T-helper 2 cell treated with Interferon-gamma antibody and Interleukin-4, amounts not matched to agents 5 μg/mL and 100 μg/mL, for 36 hours (primary cell): Measurements from ENCODE around the gene OGT.
"Not testable (repeated sequence)": the region's sequence is repeated elsewhere in the genome, so short reads cannot be mapped to it uniquely, and the experiment has no call there.

Experiments
- DNase-seq: peaks from one replicate; pipeline ENCODE4 v3.0.0; 2021; ENCODE audit warnings: low spot score
- H3K27ac Mint-ChIP-seq: one replicate; pipeline ENCODE4 v1.8.0; 2021; ENCODE audit warnings: mild to moderate bottlenecking, mixed read lengths
- H3K27me3 Mint-ChIP-seq: one replicate; pipeline ENCODE4 v1.8.0; 2021; ENCODE audit warnings: low read depth, mixed read lengths
- H3K36me3 Mint-ChIP-seq: one replicate; pipeline ENCODE4 v1.8.0; 2021; ENCODE audit warnings: low read depth, mixed read lengths
- H3K4me1 Mint-ChIP-seq: one replicate; pipeline ENCODE4 v1.8.0; 2021; ENCODE audit warnings: low read depth, mixed read lengths
- H3K4me3 Mint-ChIP-seq: one replicate; pipeline ENCODE4 v1.8.0; 2022; ENCODE audit warnings: mild to moderate bottlenecking, moderate library complexity, mixed read lengths
- H3K9me3 Mint-ChIP-seq: one replicate; pipeline ENCODE4 v1.8.0; 2021; ENCODE audit warnings: mixed read lengths

OGT gene

GRCh38 chrX:71532753-71533425, at the start of gene OGT:
TSS of gene OGT (plus strand) at chrX:71533104. CDS start at chrX:71533300, 196 bp downstream.
- Mint-ChIP-seq H3K4me3 (peak within 1 kb of the TSS; percentile 96), H3K36me3 (peaks cover 29% of the 10 kb centered on the region), H3K27me3 (no peaks in the 10 kb centered on the region), H3K4me1 (peaks cover 22% of the 10 kb centered on the region), H3K9me3 (peaks cover 2% of the 10 kb centered on the region), H3K27ac (peak within 1 kb of the TSS; percentile 99)
- DNase-seq = peak; percentile 91

DNA sequence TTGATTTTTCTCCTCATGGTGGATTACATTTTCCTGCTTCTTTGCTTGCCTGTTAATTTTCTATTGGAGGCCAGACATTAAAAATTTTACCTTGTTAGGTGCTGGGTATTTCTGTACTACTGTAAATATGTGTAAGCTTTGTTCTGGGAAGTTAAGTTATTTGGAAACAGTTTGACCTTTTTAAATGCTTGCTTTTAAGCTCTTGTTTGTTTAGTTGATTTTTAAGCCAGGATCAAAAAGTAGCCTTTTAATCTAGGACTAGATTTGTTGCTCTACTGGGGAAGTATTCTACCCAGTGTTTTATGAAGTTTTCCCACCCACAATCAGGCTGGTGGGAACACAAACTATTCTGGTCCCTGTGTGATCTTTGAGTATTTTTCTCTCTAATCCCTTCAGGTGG, 45.1 kb upstream of the OGT start:
- H3K36me3 Mint-ChIP-seq = no peaks in the 10 kb centered on the region
- H3K27ac Mint-ChIP-seq = no peak overlapping the region
- no peak for DNase-seq
- no peaks in the 10 kb centered on the region for H3K9me3 Mint-ChIP-seq
- peaks cover 1% of the 10 kb centered on the region for H3K4me1 Mint-ChIP-seq
- H3K4me3 Mint-ChIP-seq = no peak overlapping the region
- no peaks in the 10 kb centered on the region for H3K27me3 Mint-ChIP-seq

DNA sequence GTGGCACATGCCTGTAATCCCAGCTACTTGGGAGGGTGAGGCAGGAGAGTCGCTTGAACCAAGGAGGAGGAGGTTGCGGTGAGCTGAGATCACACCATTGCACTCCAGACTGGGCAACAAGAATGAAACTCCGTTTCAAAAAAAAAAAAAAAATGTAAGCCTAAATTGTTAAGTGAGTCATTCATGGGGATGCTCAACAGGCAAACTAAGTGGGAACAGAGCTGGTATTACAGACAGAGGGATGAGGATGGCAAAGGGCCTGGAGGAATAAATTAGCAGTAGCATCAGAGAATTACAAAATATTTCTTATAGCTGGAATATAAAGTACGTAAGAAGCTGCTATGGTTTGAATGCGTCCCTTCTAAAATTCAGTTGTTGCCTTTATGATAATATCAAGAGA, 43.4 kb upstream of the OGT start:
- peaks cover 8% of the 10 kb centered on the region for H3K4me1 Mint-ChIP-seq
- no peaks in the 10 kb centered on the region for H3K27me3 Mint-ChIP-seq
- no peak overlapping the region for H3K27ac Mint-ChIP-seq
- no peak for DNase-seq
- H3K36me3 Mint-ChIP-seq = no peaks in the 10 kb centered on the region
- no peak overlapping the region for H3K4me3 Mint-ChIP-seq
- H3K9me3 Mint-ChIP-seq = no peaks in the 10 kb centered on the region

DNA sequence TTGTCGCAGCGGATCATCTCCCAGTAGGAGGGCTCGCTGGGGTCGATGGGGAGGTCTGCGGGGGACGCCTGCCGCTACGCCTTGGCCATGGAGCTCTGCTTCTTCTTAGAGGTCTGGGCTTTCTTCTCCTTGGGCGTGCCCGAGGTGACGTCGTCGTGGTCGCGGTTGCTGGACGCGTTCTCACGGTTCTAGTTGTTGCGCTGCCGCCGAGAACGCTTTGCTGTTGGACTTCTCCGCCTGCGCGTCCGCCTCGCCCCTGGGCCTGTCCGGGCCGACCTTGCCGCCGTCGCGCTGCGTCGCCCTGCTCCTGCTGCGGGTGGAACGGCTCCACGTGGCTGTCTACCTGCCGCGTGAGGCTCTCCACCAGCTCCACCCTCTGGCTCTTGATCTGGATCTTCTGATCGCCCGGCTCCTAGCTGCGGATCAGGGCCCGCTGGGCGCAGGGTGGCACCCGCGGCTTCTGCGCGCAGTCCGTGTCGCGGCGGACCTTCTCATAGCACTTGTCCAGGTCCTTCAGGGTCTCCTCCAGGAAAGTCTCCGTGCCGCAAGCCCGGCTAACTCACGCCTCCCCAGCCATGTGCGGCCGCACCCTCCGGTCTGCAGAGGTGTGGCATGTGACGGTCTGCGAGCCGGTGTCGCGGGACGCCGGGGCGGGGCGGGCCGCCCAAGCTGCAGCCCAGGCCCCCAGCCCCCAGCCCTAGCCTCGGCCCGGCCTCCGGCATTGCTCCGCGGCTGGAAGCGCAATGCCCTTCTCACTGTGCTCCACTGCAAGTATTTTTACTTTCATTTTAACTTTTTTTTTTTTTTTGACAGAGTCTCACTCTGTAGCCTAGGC, 40.5 kb upstream of the OGT start:
- Mint-ChIP-seq H3K9me3 (no peaks in the 10 kb centered on the region), H3K27me3 (no peaks in the 10 kb centered on the region), H3K4me1 (peaks cover 13% of the 10 kb centered on the region), H3K4me3 (peak overlapping the region; percentile 82), H3K36me3 (no peaks in the 10 kb centered on the region), H3K27ac (peak overlapping the region; percentile 78)
- peak; percentile 34 for DNase-seq

DNA sequence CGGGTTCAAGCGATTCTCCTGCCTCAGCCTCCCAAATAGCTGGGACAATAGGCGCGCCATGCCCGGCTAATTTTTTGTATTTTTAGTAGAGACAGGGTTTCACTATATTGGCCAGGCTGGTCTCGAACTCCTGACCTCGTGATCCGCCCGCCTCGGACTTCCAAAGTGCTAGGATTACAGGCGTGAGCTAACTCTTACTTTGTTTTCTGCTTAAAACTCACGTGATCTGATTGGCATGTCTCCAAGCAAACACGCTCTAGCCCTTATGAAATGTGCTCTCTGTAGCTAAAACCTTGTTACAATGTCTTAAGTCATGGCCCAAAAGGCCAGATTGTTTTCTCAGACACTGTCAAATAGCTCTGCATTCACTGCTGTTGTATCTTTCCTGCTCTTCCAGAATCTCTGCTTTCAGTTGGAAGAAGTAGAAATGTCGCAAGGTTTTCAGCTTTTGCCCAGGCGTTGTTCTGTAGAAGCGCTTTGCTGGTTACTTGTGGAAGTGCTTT, 39.7 kb upstream of the OGT start:
- no peaks in the 10 kb centered on the region for H3K27me3 Mint-ChIP-seq
- DNase-seq = no peak
- peak overlapping the region; percentile 65 for H3K27ac Mint-ChIP-seq
- no peaks in the 10 kb centered on the region for H3K36me3 Mint-ChIP-seq
- H3K9me3 Mint-ChIP-seq = no peaks in the 10 kb centered on the region
- peaks cover 13% of the 10 kb centered on the region for H3K4me1 Mint-ChIP-seq
- H3K4me3 Mint-ChIP-seq = peak overlapping the region; percentile 82

DNA sequence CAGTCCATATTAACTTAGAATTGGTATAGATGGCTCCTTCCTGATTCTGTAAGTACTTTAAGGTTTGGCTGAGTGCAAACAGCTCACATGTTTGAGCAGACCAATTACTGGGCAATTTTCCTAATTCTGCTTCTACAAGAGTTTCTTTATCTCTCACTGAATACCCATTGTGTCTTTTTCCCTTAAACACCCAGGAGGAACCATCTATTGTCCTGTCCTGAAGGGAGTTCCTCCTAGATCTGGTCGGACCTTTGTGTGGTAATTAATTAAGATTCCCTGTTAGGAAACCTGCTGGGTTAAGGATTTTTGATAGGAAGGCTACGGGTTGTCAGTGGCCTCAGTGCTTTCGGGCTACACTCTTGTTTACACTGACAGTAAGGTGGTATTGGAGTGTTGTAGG, 36.9 kb upstream of the OGT start:
- H3K9me3 Mint-ChIP-seq = not testable (repeated sequence)

DNA sequence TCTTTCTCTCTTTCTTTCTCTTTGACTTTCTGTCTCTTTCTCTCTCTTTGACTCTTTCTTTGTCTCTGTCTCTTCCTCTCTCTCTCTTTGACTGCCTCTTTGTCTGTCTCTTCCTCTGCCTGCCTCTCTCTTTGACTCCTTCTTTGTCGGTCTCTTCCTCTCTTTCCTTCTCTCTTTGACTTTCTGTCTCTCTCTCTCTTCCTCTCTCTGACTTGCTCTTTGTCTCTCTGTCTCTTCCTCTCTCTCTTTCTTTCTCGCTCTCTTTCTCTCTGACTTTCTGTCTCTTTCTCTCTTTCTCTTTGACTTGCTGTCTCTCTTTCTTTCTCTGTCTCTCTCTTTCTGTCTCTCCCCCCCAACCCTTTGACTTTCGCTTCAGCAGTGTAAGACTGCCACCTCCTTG, 36.4 kb upstream of the OGT start:
- Mint-ChIP-seq H3K36me3 (no peaks in the 10 kb centered on the region), H3K27ac (peak overlapping the region; percentile 4), H3K27me3 (no peaks in the 10 kb centered on the region), H3K4me1 (peaks cover 13% of the 10 kb centered on the region), H3K9me3 (no peaks in the 10 kb centered on the region), H3K4me3 (no peak overlapping the region)
- no peak for DNase-seq

More for the DNA sequence above, 36.9 kb upstream of the OGT start:
- not testable (repeated sequence) for H3K4me3 Mint-ChIP-seq, H3K36me3 Mint-ChIP-seq, DNase-seq, H3K27me3 Mint-ChIP-seq, H3K27ac Mint-ChIP-seq
- peaks cover 13% of the 10 kb centered on the region for H3K4me1 Mint-ChIP-seq

GRCh38 chrX:71502080-71502479, 30.8 kb upstream of the OGT start:
- H3K4me3 Mint-ChIP-seq, DNase-seq, H3K9me3 Mint-ChIP-seq, H3K36me3 Mint-ChIP-seq, H3K4me1 Mint-ChIP-seq, H3K27ac Mint-ChIP-seq, H3K27me3 Mint-ChIP-seq: not testable (repeated sequence)

- Mint-ChIP-seq H3K36me3 (no peaks in the 10 kb centered on the region), H3K27me3 (no peaks in the 10 kb centered on the region), H3K4me1 (peaks cover 3% of the 10 kb centered on the region), H3K9me3 (no peaks in the 10 kb centered on the region), H3K4me3 (no peak overlapping the region), H3K27ac (no peak overlapping the region)
- no peak for DNase-seq
These were observed 28.6 kb upstream of the OGT start for GRCh38 chrX:71504346-71504745.

DNA sequence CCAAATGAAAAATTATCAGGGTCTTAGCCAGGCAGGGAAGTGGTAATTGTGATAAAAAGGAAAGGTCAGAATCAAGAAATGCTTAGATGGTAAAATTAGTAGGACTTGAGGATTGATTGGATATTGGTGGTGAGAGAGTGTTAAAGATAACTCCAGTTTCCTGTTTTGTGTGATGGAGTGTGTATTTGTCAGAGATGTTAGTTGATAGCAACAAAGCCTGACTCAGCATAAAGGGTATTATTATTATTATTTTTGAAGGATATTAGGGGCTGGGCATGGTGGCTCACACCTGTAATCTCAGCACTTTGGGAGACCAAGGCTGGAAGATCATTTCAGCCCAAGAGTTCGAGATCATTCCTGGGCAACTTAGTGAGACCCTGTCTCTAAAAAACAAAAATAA, 23.6 kb upstream of the OGT start:
- Mint-ChIP-seq H3K36me3 (peaks cover 3% of the 10 kb centered on the region), H3K9me3 (no peaks in the 10 kb centered on the region), H3K4me1 (peaks cover 6% of the 10 kb centered on the region), H3K27me3 (no peaks in the 10 kb centered on the region), H3K4me3 (no peak overlapping the region), H3K27ac (no peak overlapping the region)
- DNase-seq = no peak

- no peak overlapping the region for H3K4me3 Mint-ChIP-seq
- H3K27me3 Mint-ChIP-seq = no peaks in the 10 kb centered on the region
- H3K36me3 Mint-ChIP-seq = peaks cover 3% of the 10 kb centered on the region
- H3K4me1 Mint-ChIP-seq = peaks cover 10% of the 10 kb centered on the region
- DNase-seq = no peak
- H3K9me3 Mint-ChIP-seq = no peaks in the 10 kb centered on the region
- H3K27ac Mint-ChIP-seq = no peak overlapping the region
These were observed 22.7 kb upstream of the OGT start for GRCh38 chrX:71510161-71510560.

GRCh38 chrX:71513731-71514130, 19.2 kb upstream of the OGT start:
- not testable (repeated sequence) for H3K36me3 Mint-ChIP-seq, H3K27ac Mint-ChIP-seq, H3K4me1 Mint-ChIP-seq, H3K4me3 Mint-ChIP-seq, H3K27me3 Mint-ChIP-seq, H3K9me3 Mint-ChIP-seq, DNase-seq

DNA sequence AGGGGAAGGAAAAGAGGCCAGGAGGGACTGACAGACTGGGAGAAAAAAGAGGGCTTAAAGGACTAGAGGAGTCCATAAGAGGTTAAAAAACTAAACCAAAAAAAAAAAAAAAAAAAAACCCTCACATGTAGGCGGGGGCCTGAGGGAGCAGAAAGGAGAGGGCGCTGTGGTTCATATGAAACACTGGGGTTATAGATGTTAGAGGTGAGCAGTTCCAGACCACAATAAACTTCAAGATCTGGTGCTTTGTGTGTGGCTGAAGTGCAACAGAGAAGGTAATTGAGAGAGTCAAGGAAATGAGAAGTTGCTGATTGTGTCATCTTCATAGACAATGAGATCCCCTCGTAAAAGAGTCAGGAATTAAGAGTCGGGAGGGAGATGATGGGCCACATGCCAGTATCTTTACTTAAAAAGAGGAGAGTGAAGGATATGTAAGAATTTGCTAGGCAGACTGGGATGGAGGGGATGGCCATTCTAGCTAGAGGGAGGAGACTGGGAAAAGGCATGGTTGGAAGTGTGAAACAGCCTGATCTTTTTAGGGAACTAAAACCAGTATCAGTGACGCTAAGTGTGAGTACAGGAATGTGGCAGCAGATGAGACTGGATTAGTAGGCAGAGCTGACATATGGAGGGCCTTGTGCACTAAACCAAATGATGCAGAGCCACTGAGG, 18.4 kb upstream of the OGT start:
- Mint-ChIP-seq H3K4me3 (peak overlapping the region; percentile 25), H3K27ac (peak overlapping the region; percentile 63), H3K27me3 (no peaks in the 10 kb centered on the region), H3K36me3 (peaks cover 3% of the 10 kb centered on the region), H3K9me3 (no peaks in the 10 kb centered on the region), H3K4me1 (peaks cover 7% of the 10 kb centered on the region)
- DNase-seq = no peak

DNA sequence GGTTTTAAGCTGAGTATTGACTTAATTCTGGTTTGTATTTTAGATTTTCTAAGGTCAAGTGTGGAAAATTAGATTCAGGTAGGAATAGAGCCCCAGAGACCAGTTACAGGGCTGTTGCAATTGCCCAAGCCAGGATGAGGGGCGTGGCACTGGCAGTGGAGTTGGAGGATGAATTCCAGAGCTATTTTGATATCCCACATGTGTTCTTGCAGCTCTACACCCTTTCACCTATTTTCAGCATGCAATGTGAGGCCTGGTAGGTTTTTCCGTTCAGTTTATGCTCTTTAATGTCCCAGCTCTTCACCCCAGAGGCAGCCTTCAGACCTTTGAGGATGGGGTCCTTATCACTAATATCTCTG, 17.9 kb upstream of the OGT start:
- H3K4me1 Mint-ChIP-seq = peaks cover 7% of the 10 kb centered on the region

More for the DNA sequence above, 17.9 kb upstream of the OGT start:
- peaks cover 3% of the 10 kb centered on the region for H3K36me3 Mint-ChIP-seq
- no peak for DNase-seq
- no peak overlapping the region for H3K4me3 Mint-ChIP-seq
- no peaks in the 10 kb centered on the region for H3K9me3 Mint-ChIP-seq
- H3K27me3 Mint-ChIP-seq = no peaks in the 10 kb centered on the region
- H3K27ac Mint-ChIP-seq = no peak overlapping the region
